Thoracic aorta (tissue), 2 donors: Measurements from ENCODE around the gene WDFY2. TPM values are rescaled to one million over a fixed set of nuclear protein-coding genes. Genes with fewer than 3 reads are reported as not detected.

Experiments used
- ATAC-seq: fragments of 150-250 bp; one replicate; pipeline ENCODE4 v1.8.0; 2017; ENCODE audit warnings: low read depth; ENCODE audit not compliant: insufficient number of reproducible peaks, low FRiP score
- DNase-seq: peaks from one replicate; pipeline ENCODE4 v3.0.0-alpha.2; 2020; ENCODE audit warnings: low spot score
- H3K27ac ChIP-seq, 2 donors: fragments of 200-600 bp; sonication (generic); 1 replicate in 1 of 2; 2 replicates in 1 of 2; pipeline ENCODE4 v1.5.1; 2016; ENCODE audit warnings: mild to moderate bottlenecking in 2 of 2, moderate library complexity in 2 of 2
- H3K27me3 ChIP-seq: fragments of 200-600 bp; sonication (generic); replicated peaks from 2 replicates; pipeline ENCODE4 v1.6.0; 2016; ENCODE audit warnings: mild to moderate bottlenecking; ENCODE audit not compliant: insufficient read depth
- H3K36me3 ChIP-seq: fragments of 200-600 bp; sonication (generic); one replicate; pipeline ENCODE4 v1.5.1; 2016
- H3K4me1 ChIP-seq, 2 donors: fragments of 200-600 bp; sonication (generic); 1 replicate in 1 of 2; 2 replicates in 1 of 2; pipeline versions ENCODE4 v1.5.1 to v1.6.0; 2016; ENCODE audit warnings: low read depth in 2 of 2, mild to moderate bottlenecking in 1 of 2; ENCODE audit not compliant: control insufficient read depth in 1 of 2
- H3K4me3 ChIP-seq: fragments of 200-600 bp; sonication (generic); 2 replicates; pipeline ENCODE4 v1.5.1; 2016; ENCODE audit warnings: mild to moderate bottlenecking
- H3K9me3 ChIP-seq: fragments of 200-600 bp; sonication (generic); 2 replicates; pipeline ENCODE4 v1.5.1; 2016
- total RNA-seq, 2 donors: library from RNA; depleted of rRNA; stranded (reverse); fragments of >200 nt; gene quantifications; one replicate each; pipeline versions ENCODE4 v1.1.0 to v1.2.3, GENCODE V29; 2016
- TF ChIP-seq, protein P1 (sequence below): fragments of 200-600 bp; sonication (generic); IDR thresholded peaks from one replicate; pipeline ENCODE4 v1.5.1; 2019; ENCODE audit warnings: antibody characterized with exemption

Gene WDFY2
- total RNA-seq, 2 donors from 2014 or later, result 14.6 to 19.3 TPM

DNA sequence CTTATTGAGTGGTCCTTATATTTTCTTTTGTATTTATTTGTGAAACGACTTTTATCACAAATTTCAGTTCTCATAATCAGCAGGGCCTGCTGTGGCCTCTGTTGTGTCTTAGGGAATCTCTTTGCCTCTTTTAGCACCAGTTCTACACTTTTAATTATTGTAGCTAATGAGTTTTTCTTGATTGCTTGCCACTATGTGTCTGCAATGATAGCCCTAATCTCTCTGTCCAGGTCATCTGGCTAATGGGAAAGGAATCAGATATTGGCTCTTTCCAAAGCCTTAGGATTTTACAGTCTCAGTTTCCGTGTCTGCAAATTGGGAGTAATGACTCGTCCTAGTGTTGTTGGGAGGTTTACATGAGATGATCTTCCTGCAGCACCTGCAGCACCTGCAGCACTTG is 10.2 kb downstream of the WDFY2 start:
- TF ChIP-seq, protein P1, sequence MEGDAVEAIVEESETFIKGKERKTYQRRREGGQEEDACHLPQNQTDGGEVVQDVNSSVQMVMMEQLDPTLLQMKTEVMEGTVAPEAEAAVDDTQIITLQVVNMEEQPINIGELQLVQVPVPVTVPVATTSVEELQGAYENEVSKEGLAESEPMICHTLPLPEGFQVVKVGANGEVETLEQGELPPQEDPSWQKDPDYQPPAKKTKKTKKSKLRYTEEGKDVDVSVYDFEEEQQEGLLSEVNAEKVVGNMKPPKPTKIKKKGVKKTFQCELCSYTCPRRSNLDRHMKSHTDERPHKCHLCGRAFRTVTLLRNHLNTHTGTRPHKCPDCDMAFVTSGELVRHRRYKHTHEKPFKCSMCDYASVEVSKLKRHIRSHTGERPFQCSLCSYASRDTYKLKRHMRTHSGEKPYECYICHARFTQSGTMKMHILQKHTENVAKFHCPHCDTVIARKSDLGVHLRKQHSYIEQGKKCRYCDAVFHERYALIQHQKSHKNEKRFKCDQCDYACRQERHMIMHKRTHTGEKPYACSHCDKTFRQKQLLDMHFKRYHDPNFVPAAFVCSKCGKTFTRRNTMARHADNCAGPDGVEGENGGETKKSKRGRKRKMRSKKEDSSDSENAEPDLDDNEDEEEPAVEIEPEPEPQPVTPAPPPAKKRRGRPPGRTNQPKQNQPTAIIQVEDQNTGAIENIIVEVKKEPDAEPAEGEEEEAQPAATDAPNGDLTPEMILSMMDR, result no peak
- ATAC-seq (no peak), DNase-seq (no peak)
- no peaks in the 10 kb centered on the region for H3K9me3 ChIP-seq
- no peaks in the 10 kb centered on the region for H3K36me3 ChIP-seq
- no peak overlapping the region for H3K27ac ChIP-seq
- H3K4me3 ChIP-seq, result no peak overlapping the region
- no peaks in the 10 kb centered on the region for H3K27me3 ChIP-seq
- H3K4me1 ChIP-seq, result peaks cover 20 to 32% of the 10 kb centered on the region in 2 donors

DNA sequence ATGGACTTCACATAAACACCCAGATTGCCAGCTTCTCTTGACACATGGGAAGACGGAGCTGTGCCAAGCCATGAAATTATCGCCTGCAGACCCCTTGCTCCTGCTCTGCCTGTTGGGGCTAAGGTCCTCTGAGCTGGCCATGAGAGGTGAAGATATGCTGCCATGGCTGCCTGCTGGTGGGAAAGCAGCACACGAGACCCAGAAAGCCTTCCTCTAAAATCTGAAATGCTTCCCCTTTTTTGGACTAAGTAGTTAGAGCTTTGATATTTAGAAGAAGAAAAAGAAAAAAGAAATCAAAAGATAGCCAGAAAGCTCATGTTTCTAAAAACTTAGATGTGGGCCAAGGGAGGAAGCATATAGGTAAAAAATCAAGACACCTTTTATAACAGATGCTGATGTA is 11.2 kb downstream of the WDFY2 start:
- H3K4me1 ChIP-seq, result peaks cover 18 to 32% of the 10 kb centered on the region in 2 donors
- no peak for ATAC-seq
- H3K27ac ChIP-seq, result no peak overlapping the region
- no peaks in the 10 kb centered on the region for H3K27me3 ChIP-seq
- TF ChIP-seq, protein P1, result no peak
- no peaks in the 10 kb centered on the region for H3K36me3 ChIP-seq
- H3K9me3 ChIP-seq, result no peaks in the 10 kb centered on the region
- H3K4me3 ChIP-seq, result no peak overlapping the region
- no peak for DNase-seq

DNA sequence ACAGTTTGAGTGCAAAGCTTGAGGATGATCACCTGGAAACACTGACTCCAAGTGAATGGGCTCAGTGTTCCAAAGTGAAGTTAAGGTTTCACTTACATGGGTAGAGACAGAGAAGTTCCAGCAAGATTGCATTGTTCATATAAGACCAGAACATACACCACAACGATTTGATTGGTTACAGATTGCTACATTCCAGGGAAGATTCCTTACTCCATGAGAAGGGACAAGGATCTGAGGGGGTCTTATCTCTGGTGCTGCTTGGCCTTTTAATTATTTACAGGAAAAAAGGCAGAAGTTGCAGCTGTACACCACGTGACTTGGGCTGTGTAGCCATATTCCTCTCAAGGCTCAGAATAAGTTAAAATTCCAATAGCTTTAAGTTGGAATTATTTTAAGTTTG is 12.3 kb downstream of the WDFY2 start:
- Histone ChIP-seq H3K4me3 (no peak overlapping the region), H3K27me3 (no peaks in the 10 kb centered on the region), H3K4me1 (peaks cover 12 to 22% of the 10 kb centered on the region in 2 donors), H3K9me3 (no peaks in the 10 kb centered on the region), H3K27ac (no peak overlapping the region), H3K36me3 (no peaks in the 10 kb centered on the region)
- TF ChIP-seq, protein P1, result no peak
- DNase-seq (no peak), ATAC-seq (no peak)

DNA sequence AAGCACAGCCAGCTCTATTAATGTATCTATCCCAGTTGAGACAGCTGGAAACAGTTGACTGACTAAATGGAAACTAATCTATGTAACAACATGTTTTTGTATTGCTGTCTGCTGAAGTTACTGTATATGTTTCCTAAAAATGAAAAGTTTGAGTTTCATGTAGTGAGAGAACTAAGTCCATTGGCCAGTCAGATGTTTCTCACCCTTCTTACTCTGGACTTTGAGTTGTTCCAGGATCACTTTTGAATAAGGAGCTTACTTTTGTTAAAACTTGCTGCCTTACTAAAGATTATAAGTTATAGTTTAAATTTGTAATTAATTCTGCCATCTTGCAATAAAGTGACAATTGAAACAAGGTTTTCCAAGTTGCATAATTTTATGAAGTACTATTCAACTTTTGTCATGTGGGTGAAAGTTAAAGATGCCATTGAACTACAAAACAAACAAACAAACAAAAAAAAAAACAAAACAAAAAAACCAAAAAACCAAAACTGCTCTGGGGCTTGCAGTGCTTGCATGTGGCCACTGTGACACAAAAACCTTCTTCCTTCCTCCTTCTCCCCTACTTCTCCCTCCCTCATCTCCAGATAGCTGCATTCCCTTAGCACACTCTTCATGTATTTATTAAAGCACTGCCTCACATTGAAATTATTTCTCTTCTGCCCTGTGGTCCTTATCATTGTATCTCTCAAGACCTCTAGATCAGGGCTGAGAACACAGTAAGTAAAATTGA is 15.3 kb downstream of the WDFY2 start:
- H3K27me3 ChIP-seq, result no peaks in the 10 kb centered on the region
- no peaks in the 10 kb centered on the region for H3K36me3 ChIP-seq
- ATAC-seq, result no peak
- no peak overlapping the region for H3K27ac ChIP-seq
- peaks cover 10 to 16% of the 10 kb centered on the region in 2 donors for H3K4me1 ChIP-seq
- no peak for DNase-seq
- H3K4me3 ChIP-seq, result no peak overlapping the region
- TF ChIP-seq, protein P1, result no peak
- no peaks in the 10 kb centered on the region for H3K9me3 ChIP-seq

DNA sequence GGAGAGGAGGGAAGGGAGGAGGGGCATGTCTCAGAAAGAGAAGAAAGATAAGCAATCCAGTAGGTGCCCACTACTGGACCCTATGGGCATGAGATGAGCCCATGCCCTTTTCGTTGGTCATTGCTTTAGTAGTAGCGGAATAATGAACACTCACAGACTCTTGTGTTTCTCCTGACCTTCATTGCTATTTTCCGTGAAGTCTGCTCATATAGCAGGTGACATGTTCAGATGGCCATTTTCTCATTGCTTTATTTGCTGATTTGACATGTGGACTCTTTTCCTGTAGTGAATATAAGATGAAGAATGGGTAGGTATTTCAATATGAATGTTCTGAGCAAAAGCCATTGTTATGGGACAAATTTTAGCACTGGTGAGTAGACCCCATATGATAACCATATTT is 16.4 kb downstream of the WDFY2 start:
- Histone ChIP-seq H3K27me3 (no peaks in the 10 kb centered on the region), H3K36me3 (no peaks in the 10 kb centered on the region), H3K4me1 (peaks cover 10 to 22% of the 10 kb centered on the region in 2 donors), H3K27ac (no peak overlapping the region), H3K4me3 (no peak overlapping the region), H3K9me3 (no peaks in the 10 kb centered on the region)
- ATAC-seq, result no peak
- TF ChIP-seq, protein P1, result no peak
- DNase-seq, result no peak
